Measurements from ENCODE around the gene ROBO1. TPM values are rescaled to one million over a fixed set of nuclear protein-coding genes. Genes with fewer than 3 reads are reported as not detected.

Gene ROBO1
- total RNA-seq, 1 experiment from 2014 or later, result 33.9 TPM

GRCh38 chr3:79113876-79114275, 653.9 kb downstream of the ROBO1 start:
- BruUV-seq (replicated peaks), result no TSS peak
- CTCF ChIA-PET, result no interaction called here
- TF ChIP-seq CTCF (IDR thresholded peaks at IDR 0.05; ENCODE audit: unreplicated experiment), result no peak
- H3K4me1 Mint-ChIP-seq (ENCODE audit: low read depth, unreplicated experiment), result no peaks in the 10 kb centered on the region
- no peak overlapping the region for H3K27ac Mint-ChIP-seq (ENCODE audit: unreplicated experiment)
- H3K4me3 Mint-ChIP-seq (ENCODE audit: low read depth, unreplicated experiment), result no peak overlapping the region
- no peak for DNase-seq
- H3K36me3 Mint-ChIP-seq (ENCODE audit: insufficient read depth, unreplicated experiment), result no peaks in the 10 kb centered on the region
- intact Hi-C loops (cut with micrococcal nuclease; ENCODE audit: unreplicated experiment), result no loop called here
- no peaks in the 10 kb centered on the region for H3K27me3 Mint-ChIP-seq (ENCODE audit: unreplicated experiment)
- no peaks in the 10 kb centered on the region for H3K9me3 Mint-ChIP-seq (ENCODE audit: low read depth, unreplicated experiment)

- BruUV-seq (replicated peaks), result no TSS peak
- Mint-ChIP-seq H3K36me3 (ENCODE audit: insufficient read depth, unreplicated experiment) (no peaks in the 10 kb centered on the region), H3K27ac (ENCODE audit: unreplicated experiment) (no peak overlapping the region), H3K4me3 (ENCODE audit: low read depth, unreplicated experiment) (no peak overlapping the region), H3K4me1 (ENCODE audit: low read depth, unreplicated experiment) (no peaks in the 10 kb centered on the region), H3K9me3 (ENCODE audit: low read depth, unreplicated experiment) (no peaks in the 10 kb centered on the region), H3K27me3 (ENCODE audit: unreplicated experiment) (no peaks in the 10 kb centered on the region)
- TF ChIP-seq CTCF (IDR thresholded peaks at IDR 0.05; ENCODE audit: unreplicated experiment), result no peak
- CTCF ChIA-PET, result no interaction called here
- no peak for DNase-seq
- intact Hi-C loops (cut with micrococcal nuclease; ENCODE audit: unreplicated experiment), result no loop called here
These were observed 656.3 kb downstream of the ROBO1 start for GRCh38 chr3:79111375-79112052.

GRCh38 chr3:79109754-79110153, 658.0 kb downstream of the ROBO1 start:
- DNase-seq, result no peak
- Mint-ChIP-seq H3K4me1 (ENCODE audit: low read depth, unreplicated experiment) (no peaks in the 10 kb centered on the region), H3K9me3 (ENCODE audit: low read depth, unreplicated experiment) (no peaks in the 10 kb centered on the region), H3K27me3 (ENCODE audit: unreplicated experiment) (no peaks in the 10 kb centered on the region), H3K27ac (ENCODE audit: unreplicated experiment) (no peak overlapping the region), H3K4me3 (ENCODE audit: low read depth, unreplicated experiment) (no peak overlapping the region), H3K36me3 (ENCODE audit: insufficient read depth, unreplicated experiment) (no peaks in the 10 kb centered on the region)
- no peak for TF ChIP-seq CTCF (IDR thresholded peaks at IDR 0.05; ENCODE audit: unreplicated experiment)
- no TSS peak for BruUV-seq (replicated peaks)
- intact Hi-C loops (cut with micrococcal nuclease; ENCODE audit: unreplicated experiment), result no loop called here
- CTCF ChIA-PET, result interaction anchor here (0.5 kb wide), 1 partner anchor 860 kb away, joined by 4 read pairs; no protein-coding TSS in a partner anchor

- DNase-seq, result no peak
- Mint-ChIP-seq H3K27ac (ENCODE audit: unreplicated experiment) (no peak overlapping the region), H3K27me3 (ENCODE audit: unreplicated experiment) (no peaks in the 10 kb centered on the region), H3K4me3 (ENCODE audit: low read depth, unreplicated experiment) (no peak overlapping the region), H3K4me1 (ENCODE audit: low read depth, unreplicated experiment) (no peaks in the 10 kb centered on the region), H3K9me3 (ENCODE audit: low read depth, unreplicated experiment) (no peaks in the 10 kb centered on the region), H3K36me3 (ENCODE audit: insufficient read depth, unreplicated experiment) (no peaks in the 10 kb centered on the region)
- no TSS peak for BruUV-seq (replicated peaks)
- CTCF ChIA-PET, result interaction anchor here (0.9 kb wide), 1 partner anchor 17 kb away, joined by 3 read pairs; no protein-coding TSS in a partner anchor
- no peak for TF ChIP-seq CTCF (IDR thresholded peaks at IDR 0.05; ENCODE audit: unreplicated experiment)
- intact Hi-C loops (cut with micrococcal nuclease; ENCODE audit: unreplicated experiment), result no loop called here
These were observed 664.5 kb downstream of the ROBO1 start for GRCh38 chr3:79103307-79103706.
